HL-60/S4 treated with phorbol 12-myristate 13-acetate at 8.2 ng/mL for 4 days and 3 days (cell line): ENCODE measurements around the gene PHF2.

Experiments used
- in situ Hi-C: fragments of 300-500 bp; cut with MboI; formaldehyde crosslinking; loops from 2 replicates; pipeline ENCODE4 v1.15.0; 2022; ENCODE audit warnings: low sequenced_read_pairs

PHF2 gene

GRCh38 chr9:93676310-93677047 lies 100.1 kb downstream of the PHF2 start:
- in situ Hi-C loops = loop anchor here (25.0 kb wide), 1 partner anchor 286 kb away; the partner anchor contains the start of gene BARX1

- in situ Hi-C loops = loop anchor here (25.0 kb wide), 1 partner anchor 285 kb away; the partner anchor contains the start of gene BARX1
Measured at GRCh38 chr9:93677048-93677571, 100.7 kb downstream of the PHF2 start.

GRCh38 chr9:93677641-93678136 lies 101.3 kb downstream of the PHF2 start:
- in situ Hi-C loops = loop anchor here (25.0 kb wide), 1 partner anchor 285 kb away; the partner anchor contains the start of gene BARX1

- in situ Hi-C loops = loop anchor here (25.0 kb wide), 1 partner anchor 284 kb away; the partner anchor contains the start of gene BARX1
Measured at GRCh38 chr9:93678199-93679019, 102.0 kb downstream of the PHF2 start.

GRCh38 chr9:93679536-93680442 lies 103.4 kb downstream of the PHF2 start:
- in situ Hi-C loops = loop anchor here (25.0 kb wide), 1 partner anchor 283 kb away; the partner anchor contains the start of gene BARX1

GRCh38 chr9:93680443-93681268 lies 104.3 kb downstream of the PHF2 start:
- in situ Hi-C loops = loop anchor here (25.0 kb wide), 1 partner anchor 282 kb away; the partner anchor contains the start of gene BARX1

- in situ Hi-C loops = loop anchor here (25.0 kb wide), 1 partner anchor 281 kb away; the partner anchor contains the start of gene BARX1
Measured at GRCh38 chr9:93681269-93682154, 105.1 kb downstream of the PHF2 start.

GRCh38 chr9:93682155-93682968 lies 106.0 kb downstream of the PHF2 start:
- in situ Hi-C loops = loop anchor here (25.0 kb wide), 1 partner anchor 280 kb away; the partner anchor contains the start of gene BARX1

GRCh38 chr9:93683331-93684134 lies 107.1 kb downstream of the PHF2 start:
- in situ Hi-C loops = loop anchor here (25.0 kb wide), 1 partner anchor 279 kb away; the partner anchor contains the start of gene BARX1

GRCh38 chr9:93684161-93684765 lies 107.9 kb downstream of the PHF2 start:
- in situ Hi-C loops = loop anchor here (25.0 kb wide), 1 partner anchor 278 kb away; the partner anchor contains the start of gene BARX1

- in situ Hi-C loops = loop anchor here (25.0 kb wide), 1 partner anchor 277 kb away; the partner anchor contains the start of gene BARX1
Measured at GRCh38 chr9:93684806-93685543, 108.6 kb downstream of the PHF2 start.

- in situ Hi-C loops = loop anchor here (25.0 kb wide), 1 partner anchor 276 kb away; the partner anchor contains the start of gene BARX1
Measured at GRCh38 chr9:93686127-93686879, 109.9 kb downstream of the PHF2 start.

- in situ Hi-C loops = loop anchor here (25.0 kb wide), 1 partner anchor 275 kb away; the partner anchor contains the start of gene BARX1
Measured at GRCh38 chr9:93686880-93687236, 110.5 kb downstream of the PHF2 start.

- in situ Hi-C loops = loop anchor here (25.0 kb wide), 1 partner anchor 272 kb away; the partner anchor contains the start of gene BARX1
Measured at GRCh38 chr9:93690618-93691017, 114.2 kb downstream of the PHF2 start.
